GM18502 (cell line): ENCODE data around the gene ATIC.

Experiments used
- ATAC-seq: cut with Tn5 transposase; IDR thresholded peaks from one replicate; pipeline ENCODE4 v1.9.1; 2021; ENCODE audit warnings: mild to moderate bottlenecking; ENCODE audit not compliant: unreplicated experiment, poor library complexity

The ATIC gene

GRCh38 chr2:215395687-215396460 lies 84.0 kb downstream of the ATIC start:
- no peak for ATAC-seq

GRCh38 chr2:215396595-215397313 lies 84.9 kb downstream of the ATIC start:
- ATAC-seq = no peak

- ATAC-seq = no peak
These were observed 85.9 kb downstream of the ATIC start for GRCh38 chr2:215397632-215398341.

- no peak for ATAC-seq
These were observed 87.3 kb downstream of the ATIC start for GRCh38 chr2:215399067-215399716.
